GM12892 (cell line): Measurements from ENCODE around the gene OPN1MW3.

ENCODE experiments used
- POLR2A ChIP-seq: IDR thresholded peaks from 2 replicates; pipeline ENCODE4 v1.6.1; 2011; ENCODE audit warnings: low read depth, low read length, control low read depth
- TAF1 ChIP-seq: IDR thresholded peaks from 2 replicates; pipeline ENCODE4 v1.6.1; 2011; ENCODE audit warnings: low read depth, mild to moderate bottlenecking, control low read depth, low read length, borderline replicate concordance

GRCh38 chrX:154315416-154315815 is 58.0 kb downstream of the OPN1MW3 start:
- no peak for TF ChIP-seq TAF1
- no peak for TF ChIP-seq POLR2A
